Breast epithelium (tissue), 3 donors: ENCODE measurements around the gene DYDC2.

Experiments
- CTCF ChIP-seq, 3 donors: fragments of 450-650 bp; IDR thresholded peaks; one replicate each; pipeline ENCODE4 v1.5.1; 2016 to 2017; ENCODE audit warnings: antibody characterized with exemption in 3 of 3, mild to moderate bottlenecking in 3 of 3, moderate library complexity in 3 of 3
- POLR2A ChIP-seq: fragments of 450-650 bp; IDR thresholded peaks from one replicate; pipeline ENCODE4 v1.6.1; 2016; ENCODE audit warnings: antibody characterized with exemption, mild to moderate bottlenecking, moderate library complexity

- no peak for TF ChIP-seq POLR2A
- no peak for TF ChIP-seq CTCF (IDR thresholded peaks at IDR 0.05)
Measured at GRCh38 chr10:80356989-80357850, 639 bp downstream of the DYDC2 start.
